HL-60 (cell line): ENCODE measurements around the gene MMP24.
"Not testable (repeated sequence)": the region's sequence is repeated elsewhere in the genome, so short reads cannot be mapped to it uniquely, and the experiment has no call there.

Experiments
- DNase-seq, 2 experiments: peaks; one replicate each; pipeline ENCODE4 v3.0.0-alpha.2; 2010 to 2020; ENCODE audit warnings: low read depth in 1 of 2, low spot score in 1 of 2
- H3K27ac ChIP-seq: fragments of 250-450 bp; sonication (Bioruptor Pico); replicated peaks from 2 replicates; pipeline ENCODE4 v1.5.1; 2020; ENCODE audit warnings: mild to moderate bottlenecking, moderate library complexity
- H3K27me3 ChIP-seq: fragments of 250-450 bp; sonication (Bioruptor Pico); 2 replicates; pipeline ENCODE4 v1.5.1; 2021; ENCODE audit warnings: mild to moderate bottlenecking, moderate library complexity; ENCODE audit not compliant: insufficient read depth, poor library complexity, severe bottlenecking
- H3K4me3 ChIP-seq: replicated peaks from 2 replicates; pipeline ENCODE4 v1.5.1; 2011; ENCODE audit warnings: mild to moderate bottlenecking, control low read depth, low read length; ENCODE audit not compliant: insufficient read depth
- GABPA ChIP-seq: IDR thresholded peaks from 2 replicates; pipeline ENCODE4 v1.6.1; 2012; ENCODE audit warnings: low read depth
- POLR2AphosphoS5 ChIP-seq: IDR thresholded peaks from 2 replicates; pipeline ENCODE4 v1.6.1; 2012; ENCODE audit warnings: low read depth
- REST ChIP-seq: IDR thresholded peaks from 2 replicates; pipeline ENCODE4 v1.6.1; 2012; ENCODE audit warnings: low read depth; ENCODE audit not compliant: insufficient replicate concordance
- SPI1 ChIP-seq: IDR thresholded peaks from 2 replicates; pipeline ENCODE4 v1.6.1; 2012; ENCODE audit warnings: low read depth, mild to moderate bottlenecking, borderline replicate concordance
- TF ChIP-seq, protein P1 (sequence below): IDR thresholded peaks from one replicate; pipeline ENCODE4 v1.5.1; 2011; ENCODE audit warnings: low read length, control low read depth, inconsistent platforms; ENCODE audit not compliant: insufficient read depth

MMP24 gene

DNA sequence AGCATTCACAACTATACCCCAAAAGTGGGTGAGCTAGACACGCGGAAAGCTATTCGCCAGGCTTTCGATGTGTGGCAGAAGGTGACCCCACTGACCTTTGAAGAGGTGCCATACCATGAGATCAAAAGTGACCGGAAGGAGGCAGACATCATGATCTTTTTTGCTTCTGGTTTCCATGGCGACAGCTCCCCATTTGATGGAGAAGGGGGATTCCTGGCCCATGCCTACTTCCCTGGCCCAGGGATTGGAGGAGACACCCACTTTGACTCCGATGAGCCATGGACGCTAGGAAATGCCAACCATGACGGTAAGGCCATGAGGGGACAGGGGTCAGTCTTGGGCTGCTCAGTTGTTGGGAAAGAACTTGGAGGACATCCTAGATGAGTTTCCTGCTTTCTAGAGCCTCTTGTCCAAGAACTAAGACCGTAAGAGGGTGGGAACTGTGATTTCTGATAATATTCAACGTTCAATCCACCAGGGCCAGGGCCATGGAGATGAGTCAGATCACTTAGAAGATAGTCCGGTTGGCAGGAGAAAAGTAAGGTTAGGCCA, 28.0 kb downstream of the MMP24 start:
- H3K4me3 ChIP-seq = no peak overlapping the region
- H3K27me3 ChIP-seq = no peaks in the 10 kb centered on the region
- TF ChIP-seq, protein P1, sequence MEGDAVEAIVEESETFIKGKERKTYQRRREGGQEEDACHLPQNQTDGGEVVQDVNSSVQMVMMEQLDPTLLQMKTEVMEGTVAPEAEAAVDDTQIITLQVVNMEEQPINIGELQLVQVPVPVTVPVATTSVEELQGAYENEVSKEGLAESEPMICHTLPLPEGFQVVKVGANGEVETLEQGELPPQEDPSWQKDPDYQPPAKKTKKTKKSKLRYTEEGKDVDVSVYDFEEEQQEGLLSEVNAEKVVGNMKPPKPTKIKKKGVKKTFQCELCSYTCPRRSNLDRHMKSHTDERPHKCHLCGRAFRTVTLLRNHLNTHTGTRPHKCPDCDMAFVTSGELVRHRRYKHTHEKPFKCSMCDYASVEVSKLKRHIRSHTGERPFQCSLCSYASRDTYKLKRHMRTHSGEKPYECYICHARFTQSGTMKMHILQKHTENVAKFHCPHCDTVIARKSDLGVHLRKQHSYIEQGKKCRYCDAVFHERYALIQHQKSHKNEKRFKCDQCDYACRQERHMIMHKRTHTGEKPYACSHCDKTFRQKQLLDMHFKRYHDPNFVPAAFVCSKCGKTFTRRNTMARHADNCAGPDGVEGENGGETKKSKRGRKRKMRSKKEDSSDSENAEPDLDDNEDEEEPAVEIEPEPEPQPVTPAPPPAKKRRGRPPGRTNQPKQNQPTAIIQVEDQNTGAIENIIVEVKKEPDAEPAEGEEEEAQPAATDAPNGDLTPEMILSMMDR = no peak
- TF ChIP-seq SPI1 = no peak
- TF ChIP-seq POLR2AphosphoS5 = no peak
- no peak for TF ChIP-seq GABPA
- TF ChIP-seq REST = no peak
- no peak for DNase-seq
- H3K27ac ChIP-seq = no peak overlapping the region

DNA sequence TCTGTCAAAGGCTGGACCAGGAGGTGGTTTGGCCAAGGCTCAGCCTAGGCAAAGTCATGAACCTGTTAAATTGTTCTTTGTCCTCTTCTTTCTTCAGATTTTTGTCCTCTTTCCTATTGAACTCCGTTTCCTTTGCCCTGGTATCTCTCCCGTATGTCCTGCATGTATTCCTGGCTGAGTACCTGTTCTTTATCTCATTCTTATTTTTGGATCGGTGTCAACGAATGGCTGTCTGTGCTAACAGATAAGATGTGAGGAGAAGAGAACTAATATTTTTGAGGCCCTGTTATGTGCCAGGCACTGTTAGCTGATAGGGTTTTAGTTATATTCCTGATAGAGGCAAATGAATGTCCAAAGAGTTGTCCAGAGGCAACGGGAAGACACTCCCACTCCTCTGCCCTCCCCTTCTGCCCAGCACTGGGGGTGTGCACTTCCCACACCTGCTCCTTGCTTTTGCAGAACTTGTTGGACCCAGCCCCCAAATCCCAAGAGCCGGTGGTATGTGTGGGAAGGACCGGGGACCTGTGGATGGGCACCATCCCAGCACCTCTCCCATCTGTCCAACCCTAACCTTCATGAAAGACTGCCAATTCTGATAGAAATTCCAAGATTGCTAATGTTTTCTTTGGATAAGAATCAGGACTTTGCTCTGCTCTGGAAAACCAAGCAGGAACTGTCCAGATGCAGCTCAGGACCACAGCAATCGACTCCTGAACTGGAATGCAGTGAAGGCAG, 30.9 kb downstream of the MMP24 start:
- Histone ChIP-seq H3K4me3 (no peak overlapping the region), H3K27me3 (no peaks in the 10 kb centered on the region), H3K27ac (no peak overlapping the region)
- TF ChIP-seq GABPA = no peak
- TF ChIP-seq, protein P1 = no peak
- no peak for TF ChIP-seq REST
- TF ChIP-seq SPI1 = no peak
- no peak for TF ChIP-seq POLR2AphosphoS5
- no peak for DNase-seq

- H3K4me3 ChIP-seq = no peak overlapping the region
- no peak overlapping the region for H3K27ac ChIP-seq
- no peaks in the 10 kb centered on the region for H3K27me3 ChIP-seq
- DNase-seq = no peak
- TF ChIP-seq, protein P1 = no peak
- TF ChIP-seq POLR2AphosphoS5 = no peak
- TF ChIP-seq SPI1 = no peak
- TF ChIP-seq GABPA = no peak
- TF ChIP-seq REST = no peak
Observed at GRCh38 chr20:35260426-35260825, 33.9 kb downstream of the MMP24 start.

DNA sequence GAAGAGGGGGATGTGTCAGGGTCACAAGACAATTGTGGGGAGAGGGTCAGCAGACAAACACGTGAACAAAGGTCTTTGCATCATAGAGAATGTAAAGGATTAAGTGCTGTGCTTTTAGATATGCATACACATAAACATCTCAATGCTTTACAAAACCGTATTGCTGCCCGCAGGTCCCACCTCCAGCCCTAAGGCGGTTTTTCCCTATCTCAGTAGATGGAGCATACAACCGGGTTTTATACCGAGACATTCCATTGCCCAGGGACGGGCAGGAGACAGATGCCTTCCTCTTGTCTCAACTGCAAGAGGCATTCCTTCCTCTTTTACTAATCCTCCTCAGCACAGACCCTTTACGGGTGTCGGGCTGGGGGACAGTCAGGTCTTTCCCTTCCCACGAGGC, 35.8 kb downstream of the MMP24 start:
- DNase-seq, H3K27me3 ChIP-seq, H3K27ac ChIP-seq, H3K4me3 ChIP-seq: not testable (repeated sequence)

DNA sequence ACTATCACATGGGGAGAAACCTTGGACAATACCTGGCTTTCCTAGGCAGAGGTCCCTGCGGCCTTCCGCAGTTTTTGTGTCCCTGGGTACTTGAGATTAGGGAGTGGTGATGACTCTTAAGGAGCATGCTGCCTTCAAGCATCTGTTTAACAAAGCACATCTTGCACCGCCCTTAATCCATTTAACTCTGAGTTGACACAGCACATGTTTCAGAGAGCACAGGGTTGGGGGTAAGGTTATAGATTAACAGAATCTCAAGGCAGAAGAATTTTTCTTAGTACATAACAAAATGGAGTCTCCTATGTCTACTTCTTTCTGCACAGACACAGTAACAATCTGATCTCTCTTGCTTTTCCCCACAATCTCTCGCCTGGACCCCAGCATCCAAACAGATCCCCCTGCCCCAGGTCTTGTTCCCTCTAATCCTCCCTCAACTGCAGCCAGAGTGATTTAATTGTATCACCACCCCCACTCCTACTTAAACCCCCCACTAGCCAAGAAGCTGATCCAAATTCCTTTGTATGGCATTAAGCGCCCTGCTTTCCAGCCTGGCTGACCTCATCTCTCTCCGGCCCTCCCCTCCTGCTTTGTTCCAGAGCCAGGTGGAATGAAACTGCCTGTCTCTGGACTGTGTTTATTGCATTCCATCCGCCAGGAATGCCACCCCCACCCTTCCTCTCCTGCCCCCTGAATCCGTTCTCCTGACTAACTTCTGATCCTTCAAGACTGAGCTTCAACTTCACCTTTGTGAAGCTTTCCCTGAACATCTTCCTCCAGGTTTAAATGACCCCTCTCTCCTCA, 36.4 kb downstream of the MMP24 start:
- not testable (repeated sequence) for H3K4me3 ChIP-seq, DNase-seq, H3K27ac ChIP-seq, H3K27me3 ChIP-seq
